ENCODE results near the gene CSF2.

Gene CSF2

DNA sequence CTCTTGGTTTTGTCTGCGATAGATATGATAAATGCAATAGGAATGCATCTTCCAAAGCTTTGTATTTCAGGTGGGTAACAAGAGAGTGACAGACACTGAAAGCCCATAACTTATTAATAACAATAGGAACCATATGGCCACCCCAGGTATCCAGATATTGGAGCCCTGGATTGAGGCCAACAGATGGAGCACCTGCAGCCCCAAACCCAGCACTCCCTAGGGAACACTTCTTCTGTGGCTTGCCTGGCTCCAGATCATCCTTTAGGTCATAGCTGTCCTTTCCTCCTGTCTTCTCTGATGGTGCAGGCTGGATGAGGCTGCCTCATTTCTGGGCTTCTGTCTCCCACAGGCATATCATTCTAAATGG is 18.2 kb upstream of the CSF2 start:
- peak; percentile 52 for DNase-seq

- no peak for DNase-seq
These were observed 17.6 kb upstream of the CSF2 start for GRCh38 chr5:132055808-132056609.

DNA sequence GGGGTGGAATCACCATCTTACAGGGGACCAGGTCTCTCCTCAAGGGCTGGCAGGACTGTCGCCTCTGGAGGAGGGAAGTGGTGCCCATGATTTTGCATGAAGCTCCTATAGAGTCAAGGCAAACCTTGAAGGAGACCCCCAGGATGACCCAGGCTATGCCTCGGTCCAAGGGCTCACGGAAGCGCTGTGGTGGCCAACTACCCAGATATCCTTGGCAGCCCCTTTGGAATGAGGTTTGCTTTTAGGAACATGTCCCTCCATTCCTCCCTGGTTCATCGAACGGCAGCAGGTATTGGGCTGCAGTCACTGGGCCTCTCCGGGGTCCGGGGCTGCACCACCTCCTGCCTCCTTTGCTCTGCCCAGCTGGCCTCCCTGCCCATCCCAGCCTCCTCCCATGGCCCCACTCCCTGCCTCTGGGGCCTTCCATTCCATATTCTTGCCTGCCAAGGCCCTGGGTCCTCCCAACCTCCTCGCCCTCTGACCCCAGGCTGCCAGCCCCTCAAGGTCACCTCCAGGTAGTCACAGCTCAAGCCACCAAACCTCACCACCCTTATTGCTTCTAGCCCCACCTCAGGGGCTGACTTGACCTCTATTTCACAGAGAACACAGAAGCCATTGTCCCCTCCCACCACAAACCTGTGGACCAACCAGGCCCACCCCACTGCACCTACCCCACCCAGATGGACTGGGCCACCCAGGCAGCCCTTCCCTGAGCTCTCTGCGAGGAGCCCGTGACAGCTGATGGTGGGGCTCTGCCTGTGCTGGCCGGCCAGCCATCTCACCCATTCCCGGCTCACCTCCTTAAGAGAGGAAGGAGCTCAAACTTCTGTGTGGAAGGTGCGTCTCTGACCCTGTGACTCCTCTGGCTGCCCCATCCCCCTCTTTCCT is 16.7 kb upstream of the CSF2 start:
- DNase-seq, result no peak

- DNase-seq, result no peak
These were observed 15.9 kb upstream of the CSF2 start for GRCh38 chr5:132057498-132058255.

DNA sequence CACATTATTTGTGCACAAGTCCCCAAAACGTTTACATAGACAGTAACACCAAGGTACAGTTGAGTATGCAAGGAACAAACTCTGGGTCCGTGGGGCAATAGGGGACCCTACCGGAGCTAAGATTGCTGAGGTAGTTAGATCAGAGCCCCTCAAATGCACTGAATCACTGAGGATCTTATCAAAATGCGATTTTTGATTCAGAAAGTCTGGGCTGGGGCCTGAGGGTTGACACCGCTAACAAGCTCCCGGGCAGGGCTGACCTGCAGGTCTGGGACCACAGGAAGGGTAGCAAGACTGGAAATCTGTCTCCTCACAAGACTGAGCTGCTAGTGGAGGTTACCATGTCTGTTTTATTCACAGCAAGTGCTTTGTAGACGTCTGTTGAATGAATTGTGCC is 14.9 kb upstream of the CSF2 start:
- no peak for DNase-seq

GRCh38 chr5:132059043-132059695 is 14.4 kb upstream of the CSF2 start:
- no peak for DNase-seq

DNA sequence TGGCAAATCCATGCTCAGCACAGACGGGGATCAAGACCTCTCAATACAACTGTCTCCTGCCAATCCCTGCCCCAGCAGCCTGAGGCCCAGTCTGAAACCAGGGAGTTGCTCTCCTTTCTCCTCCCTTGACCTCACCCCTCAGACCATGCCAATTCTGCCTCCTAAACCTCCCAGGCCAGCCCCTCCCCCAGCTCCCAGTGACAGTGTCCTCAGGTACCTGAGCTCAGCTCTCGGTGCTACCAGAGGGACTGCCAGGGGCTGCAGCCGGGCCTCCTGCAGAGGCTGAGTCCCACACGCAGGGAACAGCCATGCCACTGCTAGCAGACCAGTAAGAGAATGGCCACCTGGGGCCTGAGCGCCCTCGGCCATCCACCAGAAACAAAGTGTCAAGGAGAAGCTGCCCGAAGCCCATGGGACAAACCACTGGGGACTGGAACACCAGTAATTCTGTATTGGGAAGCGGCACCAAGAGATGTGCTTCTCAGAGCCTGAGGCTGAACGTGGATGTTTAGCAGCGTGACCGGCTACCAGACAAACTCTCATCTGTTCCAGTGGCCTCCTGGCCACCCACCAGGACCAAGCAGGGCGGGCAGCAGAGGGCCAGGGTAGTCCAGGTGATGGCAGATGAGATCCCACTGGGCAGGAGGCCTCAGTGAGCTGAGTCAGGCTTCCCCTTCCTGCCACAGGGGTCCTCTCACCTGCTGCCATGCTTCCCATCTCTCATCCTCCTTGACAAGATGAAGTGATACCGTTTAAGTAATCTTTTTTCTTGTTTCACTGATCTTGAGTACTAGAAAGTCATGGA is 13.7 kb upstream of the CSF2 start:
- no peak for DNase-seq

- DNase-seq, result no peak
These were observed 13.0 kb upstream of the CSF2 start, which contains the start of gene IL3 for GRCh38 chr5:132060501-132061161. Gene IL3 (plus strand): TSS chr5:132060655. CDS start chr5:132060707, 52 bp downstream.

GRCh38 chr5:132063090-132063911 is 10.3 kb upstream of the CSF2 start:
- DNase-seq, result no peak

GRCh38 chr5:132064140-132064539 is 9.4 kb upstream of the CSF2 start:
- no peak for DNase-seq

DNA sequence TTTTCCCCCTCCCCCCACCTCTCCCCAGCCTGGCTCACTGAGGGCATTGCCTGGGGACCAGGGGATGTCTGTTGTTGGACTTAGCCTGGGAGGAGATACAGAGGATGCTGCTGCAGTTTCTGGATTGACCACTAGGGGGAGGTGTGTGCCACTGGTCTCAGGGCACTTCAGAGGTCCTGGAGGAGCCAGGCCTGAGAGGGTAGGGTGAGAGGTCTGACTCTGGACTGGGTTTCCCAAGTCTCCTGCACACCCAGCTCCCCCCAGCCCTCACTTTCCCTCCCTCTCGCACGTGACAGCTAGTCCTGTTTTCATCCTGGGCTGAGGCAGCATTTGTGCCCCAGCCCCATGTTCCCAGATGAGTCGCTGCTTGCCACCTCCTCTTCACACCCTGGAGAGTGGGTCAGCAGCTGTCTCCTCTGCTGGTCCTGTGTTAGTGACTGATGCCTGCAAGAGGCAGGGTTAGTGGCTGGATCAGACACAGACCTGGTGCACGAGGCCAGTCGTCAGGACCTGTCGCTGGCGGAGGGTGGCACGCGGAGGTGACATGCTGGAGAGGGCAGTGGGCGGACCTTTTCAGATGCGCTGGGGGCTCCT is 8.8 kb upstream of the CSF2 start:
- DNase-seq, result peak; percentile 37

DNA sequence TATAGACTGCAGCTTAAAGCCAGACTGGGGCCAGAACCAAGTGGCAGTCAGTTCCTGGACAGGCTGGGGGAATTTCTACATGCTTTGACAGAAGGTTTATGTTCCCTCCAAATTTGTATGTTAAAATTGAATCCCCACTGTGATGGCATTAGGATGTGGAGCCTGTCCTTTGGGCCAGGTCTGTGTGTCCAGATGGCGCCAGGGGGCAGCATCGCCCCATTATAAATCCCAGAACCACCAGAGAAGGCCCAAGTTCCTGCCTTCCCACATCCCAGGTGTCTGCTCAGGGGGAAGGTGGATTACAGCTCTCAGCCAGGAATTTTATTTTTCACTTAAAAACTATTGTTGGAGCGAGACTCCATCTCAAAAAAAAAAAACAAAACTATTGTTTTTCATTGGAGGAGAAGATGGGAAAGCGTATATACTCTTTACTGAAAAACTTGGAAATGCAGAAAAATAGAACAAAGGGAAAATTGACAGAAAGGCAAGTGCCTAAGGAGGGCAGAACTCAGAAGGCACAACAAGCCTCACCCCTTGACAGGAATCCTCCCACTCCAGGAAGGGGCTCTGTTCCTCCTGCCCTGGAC is 8.1 kb upstream of the CSF2 start:
- DNase-seq, result no peak

DNA sequence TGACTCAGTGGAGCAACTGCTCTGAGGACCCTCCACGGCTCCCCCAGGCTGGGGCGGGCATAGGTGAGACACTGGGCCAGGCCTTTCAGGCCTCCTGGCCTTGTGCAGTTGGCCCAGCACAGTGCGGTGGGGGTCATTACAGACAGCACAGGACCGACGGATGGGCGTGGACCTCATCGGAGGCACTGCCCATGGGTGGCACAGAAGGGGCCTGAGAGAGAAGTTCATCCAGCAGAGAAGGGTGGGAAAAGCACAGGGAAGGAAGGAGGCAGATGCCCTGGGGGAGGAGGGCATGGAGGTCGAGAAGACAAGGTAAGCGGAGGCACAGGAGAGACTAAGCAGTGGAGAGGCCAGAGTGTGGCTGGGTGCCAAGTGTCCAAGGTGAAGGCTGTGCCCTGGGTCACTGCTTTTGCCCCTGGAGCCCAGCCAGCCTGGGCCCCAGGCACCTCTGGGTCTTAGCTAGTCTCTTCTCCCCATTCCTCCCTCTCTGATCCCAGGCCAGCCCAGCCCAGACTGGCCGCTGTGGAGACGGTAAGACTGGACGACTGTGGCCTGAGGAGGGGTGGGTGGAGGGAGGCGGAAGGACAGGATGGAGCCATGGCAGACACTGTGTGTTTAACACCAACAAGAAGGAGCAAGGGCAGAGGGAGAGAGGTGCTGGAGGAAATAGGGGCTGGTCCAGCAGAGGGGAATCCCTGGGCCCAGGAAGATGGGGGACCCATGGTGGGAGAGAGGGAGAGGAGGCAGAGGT is 7.5 kb upstream of the CSF2 start:
- DNase-seq, result no peak

DNA sequence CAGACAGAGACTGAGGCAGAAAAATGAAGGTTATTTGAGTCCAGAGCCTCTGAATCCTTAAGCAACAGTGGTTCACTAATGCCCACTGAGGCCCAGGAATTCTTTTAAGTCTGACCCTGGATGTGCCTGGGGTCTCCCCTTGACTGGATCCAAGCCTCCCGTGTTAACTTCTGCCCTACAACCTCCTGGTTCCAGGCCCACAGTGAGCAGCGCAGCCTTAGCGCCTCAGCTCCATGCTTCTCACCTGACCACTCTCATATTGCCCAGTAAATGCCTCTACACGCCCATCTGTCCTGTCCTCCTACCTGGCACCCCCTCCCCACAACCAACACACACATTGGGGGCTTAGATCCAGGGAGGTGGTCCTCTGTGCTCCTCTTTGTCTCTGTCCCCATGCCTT is 6.7 kb upstream of the CSF2 start:
- DNase-seq, result no peak

DNA sequence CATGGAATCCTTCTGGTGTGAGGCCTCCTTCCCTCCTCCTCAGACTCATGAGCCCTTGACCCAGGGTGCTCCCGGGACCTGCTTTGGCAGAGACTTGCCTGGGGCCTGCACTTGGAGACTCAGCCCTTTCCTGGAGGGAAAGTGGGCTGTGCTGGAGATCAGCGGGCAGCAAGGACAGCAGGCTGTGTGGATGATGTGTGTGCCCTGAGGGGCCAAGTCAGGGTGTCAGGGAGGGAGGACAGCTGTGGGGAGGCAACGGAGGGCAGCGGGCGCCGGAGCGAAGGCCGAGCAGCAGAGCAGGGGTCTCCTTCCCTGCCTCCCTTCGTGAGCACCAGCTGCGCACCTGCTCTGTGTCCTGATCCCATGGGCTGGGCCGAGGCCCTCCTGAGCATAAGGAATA is 6.1 kb upstream of the CSF2 start:
- DNase-seq, result no peak

DNA sequence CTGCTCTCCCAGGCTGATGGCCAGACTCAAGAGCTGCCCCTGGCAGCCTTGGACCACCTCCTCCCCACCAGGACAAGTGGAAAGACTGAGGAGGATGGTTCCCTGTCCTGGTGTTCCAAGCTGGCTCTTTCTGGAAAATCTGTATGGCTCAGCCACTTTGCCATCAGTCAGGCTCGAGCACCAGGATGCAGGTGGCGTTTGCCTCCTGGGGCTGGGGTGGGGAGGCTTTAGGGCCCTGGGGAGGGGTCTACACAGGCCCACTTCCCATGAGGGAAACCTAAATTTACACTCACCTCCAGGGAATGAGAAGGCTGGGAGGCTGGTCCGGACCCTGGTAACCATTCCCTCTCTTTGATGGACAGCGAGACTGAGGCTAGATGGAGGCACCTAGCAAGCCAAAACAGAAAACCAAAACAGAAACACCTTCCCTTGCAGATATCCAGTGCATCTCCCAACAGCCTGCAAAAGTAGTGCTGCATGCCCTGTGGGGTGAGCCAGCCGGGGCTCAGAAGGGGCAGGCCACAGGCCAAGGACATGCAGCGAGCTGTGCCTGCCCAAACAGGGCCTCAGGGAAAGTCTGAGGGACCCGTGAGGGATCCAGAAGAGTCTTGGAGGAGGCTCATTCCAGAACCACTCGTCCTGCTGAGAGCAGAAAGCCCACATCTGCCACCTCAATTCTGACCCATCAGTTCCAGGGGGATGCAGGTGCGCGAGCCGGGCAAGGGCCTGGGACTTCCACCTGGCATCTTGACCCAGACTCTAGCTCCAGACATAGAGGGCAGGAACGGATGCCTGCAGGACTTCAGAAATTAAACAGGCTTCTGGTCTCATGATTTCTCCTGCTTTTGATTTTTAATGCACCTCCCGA is 5.4 kb upstream of the CSF2 start:
- DNase-seq, result no peak

- DNase-seq, result no peak
These were observed 4.0 kb upstream of the CSF2 start for GRCh38 chr5:132069561-132069960.

- no peak for DNase-seq
These were observed 3.6 kb upstream of the CSF2 start for GRCh38 chr5:132069994-132070393.
